Tibial nerve (tissue), 4 donors: ENCODE measurements around the gene PTGES2. TPM values are rescaled to one million over a fixed set of nuclear protein-coding genes. Genes with fewer than 3 reads are reported as not detected.

Experiments used
- DNase-seq, 2 donors: peaks; one replicate each; pipeline ENCODE4 v3.0.0-alpha.2; 2019; ENCODE audit warnings: low spot score in 2 of 2
- H3K27ac ChIP-seq, 4 donors: fragments of 200-600 bp; sonication (generic) in 3 of 4; one replicate each; pipeline ENCODE4 v1.5.1; 2017 to 2019; ENCODE audit warnings: mild to moderate bottlenecking in 1 of 4
- H3K27me3 ChIP-seq, 2 donors: fragments of 200-600 bp; sonication (generic) in 1 of 2; one replicate each; pipeline versions ENCODE4 v1.5.1 to v1.6.0; 2017 to 2019
- H3K36me3 ChIP-seq, 3 donors: fragments of 200-600 bp; sonication (generic); one replicate each; pipeline ENCODE4 v1.5.1; 2018 to 2019
- H3K4me1 ChIP-seq, 4 donors: fragments of 200-600 bp; sonication (generic) in 3 of 4; one replicate each; pipeline ENCODE4 v1.5.1; 2017 to 2019
- H3K4me3 ChIP-seq, 4 donors: fragments of 200-600 bp; sonication (generic) in 3 of 4; one replicate each; pipeline ENCODE4 v1.5.1; 2017 to 2019; ENCODE audit warnings: mild to moderate bottlenecking in 1 of 4, moderate library complexity in 1 of 4
- H3K9me3 ChIP-seq, 4 donors: fragments of 200-600 bp; sonication (generic) in 3 of 4; one replicate each; pipeline ENCODE4 v1.5.1; 2017 to 2019
- CTCF ChIP-seq, 5 experiments: fragments of 200-600 bp in 3 of 5; fragments of 450-650 bp in 2 of 5; sonication (generic) in 3 of 5; IDR thresholded peaks; one replicate each; pipeline ENCODE4 v1.5.1; 2016 to 2019; ENCODE audit warnings: antibody characterized with exemption in 5 of 5, mild to moderate bottlenecking in 3 of 5, moderate library complexity in 2 of 5
- EP300 ChIP-seq, 2 donors: sonication (generic); formaldehyde crosslinking; IDR thresholded peaks; one replicate each; pipeline ENCODE4 v1.6.1; 2017; ENCODE audit warnings: antibody characterized with exemption in 2 of 2, mild to moderate bottlenecking in 1 of 2
- POLR2A ChIP-seq, 2 donors: fragments of 450-650 bp; IDR thresholded peaks; one replicate each; pipeline ENCODE4 v1.6.1; 2017; ENCODE audit warnings: antibody characterized with exemption in 2 of 2, mild to moderate bottlenecking in 2 of 2, moderate library complexity in 2 of 2
- WGBS, 2 donors: methylation state at CpG; one replicate each; pipeline ENCODE4 v1.1.5; 2018; 5-methylcytosine and 5-hydroxymethylcytosine counted together
- total RNA-seq, 4 donors: library from RNA; depleted of rRNA; stranded (reverse); fragments of >200 nt; gene quantifications; one replicate each; pipeline ENCODE4 v1.1.0, GENCODE V29; 2016

PTGES2 gene
- total RNA-seq, 4 donors from 2014 or later, result 68.9 to 180 (median 74.7) TPM

GRCh38 chr9:128088253-128088945 lies 39.1 kb downstream of the PTGES2 start:
- WGBS, 2 donors, result 67% methylated on average over 9 of the region's 9 CpGs
- H3K27ac ChIP-seq, result peak overlapping the region in 2 of 4 donors; percentile 39 to 50
- H3K4me3 ChIP-seq, result no peak overlapping the region
- H3K27me3 ChIP-seq, result no peaks in the 10 kb centered on the region
- peaks cover 0 to 56% (median 33%) of the 10 kb centered on the region in 4 donors for H3K4me1 ChIP-seq
- H3K9me3 ChIP-seq, result no peaks in the 10 kb centered on the region
- DNase-seq, result no peak
- H3K36me3 ChIP-seq, result no peaks in the 10 kb centered on the region
- TF ChIP-seq EP300 (IDR thresholded peaks at IDR 0.05) (no peak), CTCF (IDR thresholded peaks at IDR 0.05) (no peak), POLR2A (IDR thresholded peaks at IDR 0.05) (no peak)

- DNase-seq, result no peak
- H3K9me3 ChIP-seq, result no peaks in the 10 kb centered on the region
- H3K4me1 ChIP-seq, result peaks cover 0 to 51% (median 26%) of the 10 kb centered on the region in 4 donors
- WGBS, 2 donors, result 75 to 84% methylated on average over 10 of the region's 10 CpGs
- no peak overlapping the region for H3K4me3 ChIP-seq
- TF ChIP-seq EP300 (IDR thresholded peaks at IDR 0.05), result no peak
- TF ChIP-seq POLR2A (IDR thresholded peaks at IDR 0.05), result no peak
- no peak for TF ChIP-seq CTCF (IDR thresholded peaks at IDR 0.05)
- no peaks in the 10 kb centered on the region for H3K27me3 ChIP-seq
- H3K27ac ChIP-seq, result no peak overlapping the region
- no peaks in the 10 kb centered on the region for H3K36me3 ChIP-seq
These were observed 40.3 kb downstream of the PTGES2 start for GRCh38 chr9:128087262-128087661.

- 89 to 93% methylated on average over 4 of the region's 4 CpGs for WGBS, 2 donors
- no peak overlapping the region for H3K27ac ChIP-seq
These were observed 41.6 kb downstream of the PTGES2 start for GRCh38 chr9:128085943-128086342.

GRCh38 chr9:128084746-128085145 lies 42.8 kb downstream of the PTGES2 start:
- no peaks in the 10 kb centered on the region for H3K36me3 ChIP-seq
- H3K27ac ChIP-seq, result peak overlapping the region in 2 of 4 donors; percentile 60 to 89
- DNase-seq, result no peak
- H3K9me3 ChIP-seq, result no peaks in the 10 kb centered on the region
- no peak for TF ChIP-seq POLR2A (IDR thresholded peaks at IDR 0.05)
- TF ChIP-seq EP300 (IDR thresholded peaks at IDR 0.05), result no peak
- no peak for TF ChIP-seq CTCF (IDR thresholded peaks at IDR 0.05)
- H3K27me3 ChIP-seq, result no peaks in the 10 kb centered on the region
- peaks cover 0 to 55% (median 30%) of the 10 kb centered on the region in 4 donors for H3K4me1 ChIP-seq
- no peak overlapping the region for H3K4me3 ChIP-seq
- 89 to 95% methylated on average over 4 of the region's 4 CpGs for WGBS, 2 donors

More at GRCh38 chr9:128085943-128086342, 41.6 kb downstream of the PTGES2 start:
- peaks cover 0 to 51% (median 27%) of the 10 kb centered on the region in 4 donors for H3K4me1 ChIP-seq
- no peak overlapping the region for H3K4me3 ChIP-seq
- TF ChIP-seq EP300 (IDR thresholded peaks at IDR 0.05) (no peak), POLR2A (IDR thresholded peaks at IDR 0.05) (no peak), CTCF (IDR thresholded peaks at IDR 0.05) (no peak)
- no peaks in the 10 kb centered on the region for H3K9me3 ChIP-seq
- H3K27me3 ChIP-seq, result no peaks in the 10 kb centered on the region
- no peak for DNase-seq
- H3K36me3 ChIP-seq, result no peaks in the 10 kb centered on the region

- 47 to 58% methylated on average over 7 of the region's 7 CpGs for WGBS, 2 donors
- TF ChIP-seq EP300 (IDR thresholded peaks at IDR 0.05), result peak in 1 of 2 donors; percentile 25
- no peak for TF ChIP-seq POLR2A (IDR thresholded peaks at IDR 0.05)
- no peak for TF ChIP-seq CTCF (IDR thresholded peaks at IDR 0.05)
- no peaks in the 10 kb centered on the region for H3K9me3 ChIP-seq
- DNase-seq, result no peak
- H3K4me1 ChIP-seq, result peaks cover 0 to 60% (median 41%) of the 10 kb centered on the region in 4 donors
- H3K27me3 ChIP-seq, result no peaks in the 10 kb centered on the region
- peak overlapping the region; percentile 4 to 89 (median 65) for H3K27ac ChIP-seq
- no peak overlapping the region for H3K4me3 ChIP-seq
- no peaks in the 10 kb centered on the region for H3K36me3 ChIP-seq
These were observed 45.4 kb downstream of the PTGES2 start for GRCh38 chr9:128082151-128082550.
